ENCODE measurements around the gene VWA8. TPM values are rescaled to one million over a fixed set of nuclear protein-coding genes. Genes with fewer than 3 reads are reported as not detected.

Gene VWA8
- total and polyA plus RNA-seq, 2 of the 13 experiments (the other 11 are each of a cell fraction or from before 2014, with no cell fraction given): 9.1 to 17.3 TPM

- no peak for TF ChIP-seq IRF9 (CRISPR knock-in tag; IDR thresholded peaks at IDR 0.05; ENCODE audit: borderline replicate concordance)
- no peak for TF ChIP-seq CHD4 (IDR thresholded peaks at IDR 0.05; ENCODE audit: borderline replicate concordance, low read length)
- TF ChIP-seq TBX2 (CRISPR knock-in tag; IDR thresholded peaks at IDR 0.05; ENCODE audit: borderline replicate concordance): no peak
- no peak for TF ChIP-seq ZNF441 (CRISPR knock-in tag; IDR thresholded peaks at IDR 0.05; ENCODE audit: borderline replicate concordance)
- TF ChIP-seq ZMAT5 (CRISPR knock-in tag; IDR thresholded peaks at IDR 0.05; ENCODE audit: borderline replicate concordance, low read depth): no peak
- TF ChIP-seq FOSL1 (CRISPR knock-in tag; IDR thresholded peaks at IDR 0.05; ENCODE audit: borderline replicate concordance): no peak
- no peak for TF ChIP-seq ZBTB8A (CRISPR knock-in tag; IDR thresholded peaks at IDR 0.05; ENCODE audit: borderline replicate concordance, low read depth)
- no peak for TF ChIP-seq ZNF275 (CRISPR knock-in tag; IDR thresholded peaks at IDR 0.05; ENCODE audit: borderline replicate concordance)
- no peak for TF ChIP-seq HES4 (CRISPR knock-in tag; IDR thresholded peaks at IDR 0.05; ENCODE audit: borderline replicate concordance)
- no peak for TF ChIP-seq DNMT3B (CRISPR knock-in tag; conservative IDR thresholded peaks at IDR 0.05)
- no peak for TF ChIP-seq SP2 (CRISPR knock-in tag; IDR thresholded peaks at IDR 0.05)
- no peak for TF ChIP-seq ARNT (IDR thresholded peaks at IDR 0.05)
- no peak for TF ChIP-seq SMARCE1 (IDR thresholded peaks at IDR 0.05; ENCODE audit: borderline replicate concordance)
- TF ChIP-seq CEBPB (IDR thresholded peaks at IDR 0.05; ENCODE audit: borderline replicate concordance, low read depth, low read length): peak; percentile 52; the same call in 1 of the 2 replicates
- TF ChIP-seq PPARG (CRISPR knock-in tag; conservative IDR thresholded peaks at IDR 0.05): no peak
- TF ChIP-seq NR2F6 (IDR thresholded peaks at IDR 0.05): peak; percentile 40; the same call in 1 of the 2 replicates
- peak; percentile 70 for TF ChIP-seq NR2F6 (CRISPR knock-in tag; IDR thresholded peaks at IDR 0.05)
- TF ChIP-seq MLLT10 (CRISPR knock-in tag; IDR thresholded peaks at IDR 0.05): no peak
- peak; percentile 72 for TF ChIP-seq RARA (CRISPR knock-in tag; IDR thresholded peaks at IDR 0.05)
- TF ChIP-seq FOXK2 (IDR thresholded peaks at IDR 0.05): no peak
- TF ChIP-seq XBP1 (CRISPR knock-in tag; IDR thresholded peaks at IDR 0.05): no peak
- TF ChIP-seq THAP7 (CRISPR knock-in tag; IDR thresholded peaks at IDR 0.05): no peak
- no peak for TF ChIP-seq ZNF280B (CRISPR knock-in tag; IDR thresholded peaks at IDR 0.05; ENCODE audit: borderline replicate concordance)
- TF ChIP-seq MBD4 (IDR thresholded peaks at IDR 0.05; ENCODE audit: borderline replicate concordance, low read length): no peak
- TF ChIP-seq ZNF749 (CRISPR knock-in tag; IDR thresholded peaks at IDR 0.05; ENCODE audit: borderline replicate concordance): no peak
- TF ChIP-seq ZFP36L1 (CRISPR knock-in tag; IDR thresholded peaks at IDR 0.05): no peak
- no peak for TF ChIP-seq SNRNP70 (IDR thresholded peaks at IDR 0.05; ENCODE audit: low read depth, low read length)
These were observed 354.3 kb downstream of the VWA8 start (continued) for GRCh38 chr13:41606646-41607045.
